Measurements from ENCODE around the gene SERPINB5. TPM values are rescaled to one million over a fixed set of nuclear protein-coding genes. Genes with fewer than 3 reads are reported as not detected.
"Not testable (repeated sequence)": the region's sequence is repeated elsewhere in the genome, so short reads cannot be mapped to it uniquely, and the experiment has no call there.

The SERPINB5 gene
- 12.9 and 13.4 TPM in 2 replicates for total RNA-seq (2014; rRNA removed; shearing (Covaris generic))

GRCh38 chr18:63476668-63477067 is at the start of gene SERPINB5:
Gene SERPINB5 (plus strand): TSS chr18:63476958. CDS start chr18:63484429, 7,471 bp downstream.
- peak; percentile 80 for DNase-seq (ENCODE audit: low spot score)

- no peak for DNase-seq (ENCODE audit: low spot score)
These were observed 49.2 kb upstream of the SERPINB5 start for GRCh38 chr18:63427558-63427957.

GRCh38 chr18:63430526-63430925 is 46.2 kb upstream of the SERPINB5 start:
- no peak for DNase-seq (ENCODE audit: low spot score)

GRCh38 chr18:63431180-63431579 is 45.6 kb upstream of the SERPINB5 start:
- DNase-seq (ENCODE audit: low spot score) = no peak

GRCh38 chr18:63433334-63433866 is 43.4 kb upstream of the SERPINB5 start:
- DNase-seq (ENCODE audit: low spot score) = no peak

GRCh38 chr18:63438181-63438580 is 38.6 kb upstream of the SERPINB5 start:
- DNase-seq (ENCODE audit: low spot score) = no peak

GRCh38 chr18:63439334-63439733 is 37.4 kb upstream of the SERPINB5 start:
- DNase-seq (ENCODE audit: low spot score) = peak; percentile 65

- no peak for DNase-seq (ENCODE audit: low spot score)
These were observed 36.5 kb upstream of the SERPINB5 start for GRCh38 chr18:63440219-63440618.

GRCh38 chr18:63440881-63441280 is 35.9 kb upstream of the SERPINB5 start:
- DNase-seq (ENCODE audit: low spot score) = no peak

GRCh38 chr18:63443829-63444228 is 32.9 kb upstream of the SERPINB5 start:
- no peak for DNase-seq (ENCODE audit: low spot score)

- no peak for DNase-seq (ENCODE audit: low spot score)
These were observed 32.2 kb upstream of the SERPINB5 start for GRCh38 chr18:63444580-63444979.

GRCh38 chr18:63445037-63445436 is 31.7 kb upstream of the SERPINB5 start:
- DNase-seq (ENCODE audit: low spot score) = no peak

- DNase-seq (ENCODE audit: low spot score) = no peak
These were observed 30.5 kb upstream of the SERPINB5 start for GRCh38 chr18:63446266-63446665.

GRCh38 chr18:63447066-63447465 is 29.7 kb upstream of the SERPINB5 start:
- no peak for DNase-seq (ENCODE audit: low spot score)

- DNase-seq (ENCODE audit: low spot score) = no peak
These were observed 27.3 kb upstream of the SERPINB5 start for GRCh38 chr18:63449426-63449825.

- DNase-seq (ENCODE audit: low spot score) = peak; percentile 2
These were observed 24.7 kb upstream of the SERPINB5 start for GRCh38 chr18:63451799-63452660.

- not testable (repeated sequence) for DNase-seq (ENCODE audit: low spot score)
These were observed 24.0 kb upstream of the SERPINB5 start for GRCh38 chr18:63452751-63453150.

- DNase-seq (ENCODE audit: low spot score) = no peak
These were observed 22.3 kb upstream of the SERPINB5 start for GRCh38 chr18:63454497-63454896.

- DNase-seq (ENCODE audit: low spot score) = no peak
These were observed 18.8 kb upstream of the SERPINB5 start for GRCh38 chr18:63457977-63458376.

GRCh38 chr18:63460414-63460813 is 16.3 kb upstream of the SERPINB5 start:
- DNase-seq (ENCODE audit: low spot score) = no peak

- DNase-seq (ENCODE audit: low spot score) = no peak
These were observed 12.3 kb upstream of the SERPINB5 start for GRCh38 chr18:63464434-63464833.

- no peak for DNase-seq (ENCODE audit: low spot score)
These were observed 11.7 kb upstream of the SERPINB5 start for GRCh38 chr18:63465059-63465458.

- DNase-seq (ENCODE audit: low spot score) = no peak
These were observed 9.1 kb upstream of the SERPINB5 start for GRCh38 chr18:63467699-63468098.

Measured in HT-29 (cell line).